SK-N-MC (cell line): ENCODE data around the gene STK38L.

Experiments
- EZH2 ChIP-seq: fragments of 200-600 bp; sonication (generic); IDR thresholded peaks from one replicate; pipeline ENCODE4 v1.6.1; 2017; ENCODE audit warnings: antibody characterized with exemption
- FOXP2 ChIP-seq: optimal IDR thresholded peaks from 2 replicates; pipeline ENCODE3; 2011; ENCODE audit warnings: mild to moderate bottlenecking, moderate library complexity; ENCODE audit not compliant: insufficient read depth; ENCODE audit errors: extremely low read length, control extremely low read depth
- POLR2AphosphoS5 ChIP-seq: IDR thresholded peaks from 2 replicates; pipeline ENCODE4 v1.6.1; 2012; ENCODE audit warnings: mild to moderate bottlenecking, low read depth, low read length, borderline replicate concordance

DNA sequence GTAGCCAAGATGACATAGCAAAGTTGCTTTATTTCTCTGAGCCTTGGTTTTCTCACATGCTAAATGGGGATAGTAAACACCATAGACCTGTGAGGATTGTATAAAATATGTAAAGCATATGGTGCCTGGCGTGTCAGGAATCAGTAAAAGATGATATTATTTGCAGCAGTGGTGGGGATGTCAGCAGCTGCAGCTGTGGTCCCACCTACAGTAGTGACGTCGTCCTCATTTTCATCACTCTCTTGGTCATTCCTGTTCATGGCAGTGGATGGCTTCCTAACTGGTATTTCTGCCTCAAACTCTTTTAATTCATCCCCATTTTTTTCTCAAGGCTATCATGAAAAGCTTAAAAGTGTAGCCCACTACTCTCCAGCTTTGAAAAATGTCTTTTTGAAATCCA lies 100.7 kb downstream of the STK38L start:
- no peak for TF ChIP-seq POLR2AphosphoS5
- TF ChIP-seq EZH2, result no peak
- TF ChIP-seq FOXP2, result no peak
